Suppressor macrophage treated with lipopolysaccharide for 1 hour (primary cell): ENCODE measurements around the gene AK5.
"Not testable (repeated sequence)": the region's sequence is repeated elsewhere in the genome, so short reads cannot be mapped to it uniquely, and the experiment has no call there.

Experiments used
- DNase-seq, 3 donors: peaks; one replicate each; pipeline ENCODE4 v3.0.0-alpha.2; 2020 to 2022

The AK5 gene

DNA sequence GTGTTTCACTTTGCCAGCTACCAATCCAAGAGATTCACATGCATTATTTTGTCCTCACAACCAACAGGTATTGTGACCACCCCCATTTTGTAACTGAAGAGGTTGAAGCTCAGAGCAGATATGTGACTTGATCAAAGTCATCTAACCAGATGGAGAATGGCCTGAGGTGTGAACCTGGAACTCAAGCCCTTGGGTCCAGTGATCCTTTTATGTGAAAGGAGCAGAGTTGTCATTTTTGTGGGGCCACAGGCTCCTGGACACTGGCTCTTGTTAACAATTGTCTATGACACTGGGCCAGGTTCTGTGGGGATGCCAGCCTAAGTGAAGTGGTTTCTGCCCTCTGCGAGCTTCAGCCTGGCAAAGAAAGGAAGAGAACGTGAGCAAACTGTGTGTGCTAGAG lies 228.1 kb downstream of the AK5 start:
- no peak for DNase-seq

DNA sequence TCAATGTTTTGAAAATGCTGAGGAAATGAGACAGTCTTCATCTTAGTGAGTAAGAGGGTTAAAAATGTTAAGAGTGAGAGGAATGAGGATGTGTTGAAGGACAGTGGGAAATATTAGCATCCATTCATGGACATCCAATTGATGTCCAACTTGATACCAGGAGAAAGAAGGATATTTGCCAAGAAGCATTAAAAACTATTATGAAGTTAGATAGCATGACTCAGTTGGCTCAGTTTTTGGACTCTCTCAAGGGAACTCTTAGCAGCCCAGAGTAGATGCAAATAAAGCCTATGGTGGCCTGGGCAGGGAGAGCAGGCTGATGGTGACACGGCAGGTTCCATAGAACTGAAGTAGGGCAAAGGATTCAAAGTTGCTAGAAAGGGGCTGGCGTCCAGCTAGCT lies 229.6 kb downstream of the AK5 start:
- DNase-seq, result no peak

DNA sequence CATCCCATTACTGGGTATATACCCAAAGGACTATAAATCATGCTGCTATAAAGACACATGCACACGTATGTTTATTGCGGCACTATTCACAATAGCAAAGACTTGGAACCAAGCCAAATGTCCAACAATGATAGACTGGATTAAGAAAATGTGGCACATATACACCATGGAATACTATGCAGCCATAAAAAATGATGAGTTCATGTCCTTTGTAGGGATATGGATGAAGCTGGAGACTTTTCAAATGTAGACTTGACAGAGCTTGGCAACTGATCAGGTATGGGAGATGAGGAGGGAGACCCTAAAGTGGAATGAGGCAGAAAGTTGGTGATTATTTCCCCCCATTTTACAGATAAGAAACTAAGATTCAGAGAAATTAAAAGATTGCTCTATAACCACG lies 230.8 kb downstream of the AK5 start:
- not testable (repeated sequence) for DNase-seq

DNA sequence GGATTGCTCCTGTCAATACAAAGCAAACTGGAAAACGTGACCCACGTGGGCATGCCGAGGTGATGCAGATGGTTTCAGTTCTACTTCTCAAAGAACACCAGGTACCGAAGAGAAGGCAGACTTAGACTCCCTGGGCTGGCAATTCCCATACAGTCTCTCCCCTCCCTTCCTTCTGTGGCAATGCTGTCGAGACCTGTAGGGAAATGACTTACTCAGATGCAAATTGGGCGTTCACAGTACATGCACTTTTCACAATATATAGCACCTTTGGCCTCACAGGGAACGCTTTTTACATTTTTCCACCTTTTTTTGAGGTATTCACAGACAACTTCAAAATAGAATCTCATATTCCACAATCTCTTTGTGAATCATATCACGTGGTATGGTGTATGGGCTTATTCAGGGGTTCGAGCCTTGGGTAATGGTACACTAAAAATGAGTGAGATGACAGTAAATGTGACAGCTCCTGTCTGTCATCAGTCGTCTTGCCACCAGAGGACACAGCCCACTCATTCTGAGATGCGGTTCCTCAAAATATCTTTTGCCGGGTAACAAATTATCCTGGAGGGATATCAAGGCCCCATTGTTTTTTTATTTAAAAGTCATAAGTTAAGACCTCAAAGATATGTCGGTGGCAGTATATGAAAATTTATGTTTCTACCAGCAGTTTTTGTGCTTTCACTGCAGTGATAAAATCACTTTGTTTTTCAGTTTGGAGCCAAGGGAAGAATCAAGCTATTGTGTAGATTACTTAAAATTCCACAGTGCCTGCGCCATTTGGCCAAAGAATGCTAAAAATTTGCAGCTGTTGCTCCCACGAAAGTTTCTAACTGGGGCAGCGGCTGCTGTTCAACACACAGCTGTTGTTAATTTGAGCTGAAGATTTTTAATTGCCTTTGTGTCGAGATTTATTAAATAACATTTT lies 232.3 kb downstream of the AK5 start:
- DNase-seq, result peak in 2 of 3 donors; percentile 8 to 30

DNA sequence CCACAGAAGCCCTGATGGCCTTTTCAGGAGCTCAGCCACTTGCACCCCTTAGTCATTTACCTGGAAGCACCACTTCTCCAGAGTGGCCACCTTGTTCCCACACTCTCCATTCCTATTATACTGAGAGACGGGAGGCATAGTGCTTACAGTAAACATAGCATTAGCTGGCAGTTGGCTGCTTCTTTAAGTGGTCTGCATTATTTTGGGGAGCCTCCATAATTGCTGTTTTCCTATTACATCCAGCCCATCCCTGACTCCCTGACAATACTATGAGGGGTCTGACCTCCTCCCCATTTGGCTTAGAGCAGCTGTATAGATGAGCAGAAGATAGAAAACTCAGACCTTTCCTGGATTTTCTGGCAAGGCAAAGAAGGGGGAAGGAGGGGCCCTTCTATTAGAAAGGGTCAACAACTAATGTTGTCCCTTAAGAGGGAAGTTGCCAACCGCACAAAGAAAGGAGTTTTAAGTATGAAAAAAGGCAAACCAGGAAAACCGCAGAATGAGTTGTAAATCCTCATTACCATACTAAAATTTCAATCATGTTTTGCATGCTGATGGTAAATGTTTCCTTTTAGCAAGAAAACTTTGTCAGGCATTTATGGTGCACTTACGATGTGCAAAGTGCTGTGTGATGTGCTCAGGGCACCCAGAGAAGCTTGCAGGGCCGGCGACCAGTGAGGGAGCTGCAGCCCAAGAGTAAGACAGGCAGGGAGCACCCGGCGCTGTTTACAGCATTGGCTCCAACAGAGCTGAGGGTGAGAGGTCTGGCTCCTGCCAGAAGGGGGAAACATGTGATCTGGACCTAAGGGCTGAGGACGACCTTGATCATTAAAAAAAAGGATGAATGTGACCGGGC lies 233.3 kb downstream of the AK5 start:
- no peak for DNase-seq

DNA sequence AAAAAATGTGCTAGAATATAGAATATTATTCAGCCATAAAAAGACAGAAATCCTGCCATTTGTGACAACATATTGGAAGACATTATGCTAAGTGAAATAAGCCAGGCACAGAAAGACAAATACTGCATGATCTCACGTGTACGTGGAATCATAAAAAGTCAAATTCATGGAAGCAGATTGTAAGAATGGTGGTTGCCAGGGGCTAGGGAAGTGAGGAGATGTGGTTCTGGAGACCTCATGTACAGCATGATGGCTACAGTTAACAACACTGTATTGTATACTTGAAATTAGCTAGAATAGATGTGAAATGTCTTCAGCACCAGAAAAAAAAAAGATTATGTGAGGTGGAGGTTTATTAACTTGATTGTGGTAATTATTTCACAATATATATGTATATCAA lies 234.3 kb downstream of the AK5 start:
- DNase-seq, result no peak

DNA sequence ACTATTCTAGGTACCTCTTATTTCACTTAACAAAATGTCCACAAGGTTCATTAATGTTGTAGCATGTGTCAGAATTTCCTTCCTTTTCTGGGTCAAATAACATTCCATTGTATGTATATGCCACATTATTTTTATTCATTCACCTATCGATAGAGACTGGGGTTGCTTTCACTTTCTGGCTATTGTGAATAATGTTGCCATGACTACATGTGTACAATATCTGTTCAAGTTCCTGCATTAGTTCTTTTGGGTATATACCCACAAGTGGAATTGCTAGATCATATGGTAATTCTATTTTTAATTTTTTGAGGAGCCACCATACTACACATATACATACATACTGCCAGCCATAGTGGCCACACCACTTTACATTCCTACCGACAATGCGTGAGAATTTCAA lies 242.2 kb downstream of the AK5 start:
- no peak for DNase-seq

DNA sequence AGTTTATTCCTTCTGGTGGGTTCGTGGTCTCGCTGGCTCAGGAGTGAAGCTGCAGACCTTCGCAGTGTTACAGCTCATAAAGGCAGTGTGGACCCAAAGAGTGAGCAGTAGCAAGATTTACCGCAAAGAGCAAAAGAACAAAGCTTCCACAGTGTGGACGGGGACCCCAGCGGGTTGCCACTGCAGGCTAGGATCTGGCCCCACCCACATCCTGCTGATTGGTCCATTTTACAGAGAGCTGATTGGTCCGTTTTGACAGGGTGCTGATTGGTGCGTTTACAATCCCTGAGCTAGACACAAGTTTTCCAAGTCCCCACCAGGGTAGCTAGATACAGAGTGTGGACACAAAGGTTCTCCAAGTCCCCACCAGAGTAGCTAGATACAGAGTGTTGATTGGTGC lies 249.3 kb downstream of the AK5 start:
- DNase-seq, result not testable (repeated sequence)

DNA sequence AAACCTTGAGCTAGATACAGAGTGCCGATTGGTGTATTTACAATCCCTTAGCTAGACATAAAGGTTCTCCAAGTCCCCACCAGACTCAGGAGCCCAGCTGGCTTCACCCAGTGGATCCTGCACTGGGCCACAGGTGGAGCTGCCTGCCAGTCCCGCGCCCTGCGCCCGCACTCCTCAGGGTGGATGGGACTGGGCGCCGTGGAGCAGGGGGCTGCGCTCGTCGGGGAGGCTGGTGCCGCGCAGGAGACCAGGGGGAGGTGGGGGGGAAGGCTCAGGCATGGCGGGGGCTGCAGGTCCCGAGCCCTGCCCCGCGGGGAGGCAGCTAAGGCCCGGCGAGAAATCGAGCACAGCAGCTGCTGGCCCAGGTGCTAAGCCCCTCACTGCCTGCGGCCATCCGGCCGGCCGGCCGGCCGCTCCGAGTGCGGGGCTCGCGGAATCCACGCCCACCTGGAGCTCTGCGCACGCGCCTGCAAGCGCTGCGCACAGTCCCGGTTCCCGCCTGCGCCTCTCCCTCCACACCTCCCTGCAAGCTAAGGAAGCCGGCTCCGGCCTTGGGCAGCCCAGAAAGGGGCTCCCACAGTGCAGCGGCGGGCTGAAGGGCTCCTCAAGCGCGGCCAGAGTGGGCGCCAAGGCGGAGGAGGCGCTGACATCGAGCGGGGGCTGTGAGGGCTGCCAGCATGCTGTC lies 249.9 kb downstream of the AK5 start:
- not testable (repeated sequence) for DNase-seq

DNA sequence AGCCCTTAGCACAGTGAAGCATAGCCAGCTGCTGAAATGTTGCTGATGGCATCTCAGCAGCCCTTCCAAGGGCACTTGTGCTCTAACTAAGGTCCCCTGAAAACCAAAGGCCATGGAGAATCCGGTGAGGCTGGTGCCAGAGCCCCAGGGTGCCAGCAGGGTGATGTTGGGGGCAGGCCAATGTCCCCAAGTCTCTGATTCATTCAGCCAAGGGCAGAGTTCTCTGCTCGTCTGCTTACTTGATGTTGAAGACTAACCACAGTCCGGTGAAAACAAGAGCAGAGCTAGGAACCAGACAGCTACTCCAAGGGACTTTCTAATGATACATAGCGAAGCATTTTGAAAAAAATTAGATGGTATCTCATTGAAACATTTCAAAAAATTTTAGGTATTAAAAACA lies 250.8 kb downstream of the AK5 start:
- DNase-seq, result no peak

DNA sequence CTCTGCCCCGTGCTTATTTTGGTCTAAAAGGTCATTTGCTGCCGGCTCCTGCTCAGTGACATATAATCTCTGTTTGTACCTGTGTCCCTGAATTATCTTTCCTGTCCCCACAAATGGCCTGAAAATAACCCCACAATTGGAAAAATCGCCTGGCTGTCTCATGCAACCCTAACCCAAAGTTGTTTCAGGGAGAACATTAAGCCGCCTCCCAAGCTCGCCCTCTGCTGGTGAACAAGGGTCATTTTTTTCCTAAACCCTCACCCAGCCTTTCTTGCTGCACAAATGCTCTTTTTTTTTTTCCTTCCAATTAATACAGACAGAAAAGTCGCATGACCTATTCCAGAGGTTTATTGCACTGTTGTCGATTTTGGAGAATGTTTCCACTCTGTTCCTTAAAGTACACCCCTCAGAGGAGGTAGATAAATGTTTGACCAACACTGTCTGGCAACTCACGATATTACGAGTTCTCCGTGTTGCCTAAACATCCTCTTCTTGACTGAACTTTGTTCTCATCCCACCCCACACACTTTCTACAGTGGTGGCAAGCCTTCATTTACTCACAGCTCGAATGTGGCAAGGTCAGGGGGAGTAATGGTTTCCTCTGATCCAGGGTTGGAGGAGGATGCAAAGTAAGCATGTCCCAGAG lies 252.0 kb downstream of the AK5 start:
- DNase-seq, result peak; percentile 61 to 78 (median 76)

DNA sequence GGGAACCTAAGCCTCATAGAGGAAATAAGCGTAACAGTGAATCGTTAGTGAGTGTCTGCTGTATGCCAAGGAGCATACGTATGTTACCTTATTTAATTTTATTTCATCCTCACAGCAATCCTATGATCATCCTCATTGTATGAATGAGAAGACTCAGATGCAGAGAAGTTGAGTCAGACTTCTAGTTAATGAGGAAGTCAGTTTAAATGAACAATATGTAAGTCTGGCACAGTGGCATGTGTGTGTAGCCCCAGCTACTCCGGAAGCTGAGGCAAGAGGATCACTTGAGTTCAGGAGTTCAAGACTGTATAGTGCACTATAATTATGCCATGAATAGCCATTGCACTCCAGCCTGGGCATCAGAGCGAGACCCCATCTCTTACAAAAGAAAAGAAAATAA lies 252.6 kb downstream of the AK5 start:
- peak; percentile 44 to 71 (median 67) for DNase-seq

DNA sequence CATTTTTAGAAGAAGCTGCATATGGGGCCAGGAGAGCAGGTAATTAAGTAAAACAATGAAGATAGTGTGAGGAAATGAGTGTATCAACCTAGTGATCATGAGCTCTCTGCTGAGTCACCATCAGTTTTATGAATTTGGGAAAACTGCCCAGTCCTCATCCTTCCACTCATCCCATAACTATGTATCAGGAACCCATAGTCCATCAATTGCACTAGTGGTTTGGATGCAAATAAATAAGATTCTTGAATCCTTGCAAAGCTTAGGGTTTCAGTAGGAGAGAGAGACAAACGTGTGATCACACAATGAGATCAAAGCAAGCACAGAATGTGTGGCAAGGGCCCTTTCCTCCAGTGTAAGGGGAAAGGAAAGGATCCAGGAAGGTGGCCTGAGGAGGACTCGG lies 255.0 kb downstream of the AK5 start:
- no peak for DNase-seq

DNA sequence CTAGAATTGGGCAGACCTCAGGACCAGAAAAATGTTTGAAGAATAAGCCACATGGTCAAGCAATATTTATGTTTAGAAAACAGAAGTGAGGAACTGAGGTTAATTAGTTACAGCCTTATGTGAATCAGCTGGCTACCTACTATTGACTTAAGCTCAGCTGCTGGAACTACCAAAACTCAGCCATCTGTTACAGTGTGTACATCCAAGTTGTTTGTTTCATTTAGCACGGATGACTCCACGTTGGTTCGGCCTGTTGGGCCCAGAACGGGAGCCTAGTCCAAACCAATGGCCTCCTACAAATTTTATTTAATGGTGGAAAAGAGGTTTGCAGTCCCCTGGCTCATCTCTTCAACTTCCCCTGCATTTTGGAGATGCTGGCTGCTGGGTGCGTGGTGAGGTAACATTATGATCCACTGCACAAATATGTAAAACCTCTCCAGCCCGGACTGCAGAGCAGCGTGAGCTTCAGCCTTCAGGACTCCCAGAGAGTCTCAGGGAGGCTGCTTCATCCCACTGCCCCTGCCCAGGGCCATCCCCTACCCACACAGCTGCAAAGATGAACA lies 257.2 kb downstream of the AK5 start:
- DNase-seq, result no peak

DNA sequence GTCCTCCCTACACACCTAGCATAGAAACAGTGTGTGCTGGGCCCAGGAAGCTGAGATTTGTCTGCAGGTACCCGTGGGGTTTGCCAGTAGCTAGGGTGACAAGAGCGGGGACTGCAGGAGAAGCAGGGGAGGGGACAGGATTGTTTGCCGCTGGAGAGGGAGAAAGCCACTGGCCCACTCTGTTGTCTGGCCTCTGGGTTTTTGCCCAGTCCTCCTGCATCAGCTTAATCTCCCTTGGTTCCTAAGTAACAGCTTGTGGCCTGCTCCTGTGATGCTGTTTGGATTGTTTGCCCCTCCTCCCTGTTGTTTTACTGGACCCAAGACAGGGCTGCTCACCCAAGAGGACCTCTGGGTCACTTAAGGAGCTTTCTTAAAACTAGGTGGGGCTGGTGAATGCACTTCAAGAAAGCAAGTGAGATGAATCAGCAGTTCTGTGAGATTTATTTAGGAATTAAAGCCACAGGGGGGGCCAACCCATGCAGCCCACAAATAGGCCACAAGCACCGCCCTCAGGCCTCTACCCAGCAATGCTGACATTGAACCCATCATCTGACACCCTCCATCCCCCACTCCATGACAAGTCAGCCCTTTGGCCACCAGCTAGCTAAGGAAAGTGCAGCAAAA lies 257.8 kb downstream of the AK5 start:
- DNase-seq, result no peak

DNA sequence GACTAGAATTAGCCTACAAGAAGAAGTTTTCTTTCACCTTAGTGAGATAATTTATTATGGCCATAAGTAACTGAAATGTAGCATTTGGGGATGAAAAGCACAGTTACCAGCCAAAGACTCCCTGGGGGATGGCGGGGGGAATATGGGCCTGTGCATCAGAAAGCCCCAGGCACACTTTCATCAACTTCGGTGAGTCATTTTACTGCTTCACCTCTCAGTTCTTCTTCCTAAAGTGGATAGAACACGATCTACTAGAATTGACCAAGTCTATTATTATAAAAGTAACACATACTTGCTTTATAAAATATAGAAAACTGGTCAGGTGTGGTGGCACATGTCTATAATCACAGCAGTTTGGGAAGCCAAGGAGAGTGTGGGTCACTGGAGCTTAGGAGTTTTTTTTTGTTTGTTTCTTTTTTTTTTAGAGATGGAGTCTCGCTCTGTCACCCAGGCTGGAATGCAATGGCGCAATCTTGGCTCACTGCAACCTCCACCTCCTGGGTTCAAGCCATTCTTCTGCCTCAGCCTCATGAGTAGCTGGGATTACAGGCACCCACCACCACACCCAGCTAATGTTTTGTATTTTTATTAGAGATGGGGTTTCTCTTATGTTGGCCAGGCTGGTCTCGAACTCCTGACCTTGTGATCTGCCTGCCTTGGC lies 258.8 kb downstream of the AK5 start:
- peak in 2 of 3 donors; percentile 13 to 22 for DNase-seq

DNA sequence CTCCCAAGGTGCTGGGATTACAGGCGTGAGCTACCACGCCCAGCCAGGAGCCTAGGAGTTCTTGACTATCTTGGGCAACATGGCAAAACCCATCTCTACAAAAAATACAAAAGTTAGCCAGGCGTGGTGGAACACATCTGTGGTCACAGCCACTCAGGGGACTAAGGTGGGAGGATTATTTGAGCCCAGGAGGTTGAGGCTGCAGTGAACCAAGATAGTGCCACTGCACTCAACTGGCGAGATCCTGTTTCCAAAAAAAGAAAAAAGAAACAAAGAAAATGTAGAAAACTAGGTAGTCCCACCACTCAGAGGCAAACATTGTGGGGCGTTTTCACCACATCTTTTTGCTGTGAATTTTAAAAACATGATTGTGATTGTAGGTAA lies 259.3 kb downstream of the AK5 start:
- no peak for DNase-seq

DNA sequence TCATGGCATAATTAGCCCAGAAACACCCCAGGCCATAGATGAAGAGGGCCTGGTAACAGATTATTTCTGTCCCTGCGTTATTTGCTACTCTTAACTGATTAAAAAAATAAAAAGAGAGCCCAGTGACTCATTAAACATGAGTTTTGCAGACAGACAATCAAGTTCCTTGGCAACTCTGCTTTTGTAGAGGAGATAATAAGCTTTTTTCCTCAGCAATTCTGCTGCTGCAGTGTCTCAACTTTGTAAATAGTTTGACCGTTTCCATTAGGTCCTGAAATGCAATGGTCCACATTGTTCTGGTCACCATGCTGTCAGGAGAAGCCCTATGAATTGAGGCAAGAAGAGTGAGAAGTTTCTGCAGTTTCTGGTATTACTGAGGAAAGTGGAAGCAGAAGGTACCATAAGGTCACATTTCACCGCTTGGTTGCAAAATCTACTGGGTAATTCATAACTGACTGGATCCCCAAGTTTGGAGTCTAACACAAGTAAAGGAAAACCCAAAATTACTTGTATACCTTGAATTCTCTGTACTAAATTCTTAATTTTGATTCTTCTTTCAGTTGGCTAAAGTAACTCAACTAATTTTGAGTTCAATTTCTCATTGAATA lies 261.1 kb downstream of the AK5 start:
- DNase-seq, result peak; percentile 26 to 55 (median 33)

DNA sequence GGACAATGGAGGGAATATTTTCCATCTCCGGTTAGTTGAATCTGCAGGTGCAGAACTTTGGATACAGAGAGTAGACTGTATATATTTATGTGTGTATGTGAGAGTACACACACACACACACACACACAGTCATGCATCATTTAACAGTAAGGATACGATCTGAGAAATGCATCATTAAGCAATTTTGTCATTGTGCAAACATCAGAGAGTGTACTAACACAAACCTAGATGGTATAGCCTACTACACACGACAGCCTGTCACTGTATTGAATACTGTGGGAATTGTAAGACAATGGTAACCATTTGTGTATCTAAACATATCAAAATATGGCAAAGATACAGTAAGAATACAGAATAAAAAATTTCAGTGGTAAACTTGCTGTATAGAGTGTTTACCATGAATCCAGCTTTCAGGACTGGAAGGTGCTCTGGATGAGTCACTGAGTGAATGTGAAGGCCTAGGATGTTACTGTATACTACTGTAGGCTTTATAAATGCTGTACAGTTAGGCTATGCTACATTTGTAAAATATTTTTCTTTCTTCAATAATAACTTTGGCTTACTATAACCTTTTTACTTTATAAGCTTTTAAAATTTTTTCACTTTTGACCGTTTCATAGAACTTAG lies 262.1 kb downstream of the AK5 start:
- no peak for DNase-seq

DNA sequence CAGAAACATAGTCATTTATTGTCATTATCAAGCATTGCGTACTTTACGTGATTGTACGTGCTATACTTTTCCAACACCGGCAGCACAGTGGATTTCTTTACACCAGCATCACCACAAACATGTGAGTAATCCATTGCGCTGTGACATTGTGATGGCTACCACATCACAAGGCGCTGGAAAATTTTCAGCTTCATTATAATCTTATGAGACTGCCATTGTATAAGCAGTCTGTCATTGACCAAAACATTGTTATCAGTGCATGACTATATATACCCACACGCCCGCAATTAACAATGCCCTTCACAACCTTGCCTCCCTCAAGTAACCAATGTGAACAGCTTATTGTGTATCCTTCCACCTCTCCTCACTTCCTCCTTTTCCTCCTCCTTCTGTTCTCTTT lies 263.0 kb downstream of the AK5 start:
- no peak for DNase-seq
